Activated CD8-positive, alpha-beta memory T cell treated with anti-CD3 and anti-CD28 coated beads, Interleukin-2, amount 50 U/mL, for 1 hour (primary cell): Measurements from ENCODE around the gene OPN1MW2.
"Not testable (repeated sequence)": the region's sequence is repeated elsewhere in the genome, so short reads cannot be mapped to it uniquely, and the experiment has no call there.

ENCODE experiments used
- DNase-seq: peaks from one replicate; pipeline ENCODE4 v3.0.0-alpha.2; 2020; ENCODE audit errors: extremely low read depth

OPN1MW2 gene

DNA sequence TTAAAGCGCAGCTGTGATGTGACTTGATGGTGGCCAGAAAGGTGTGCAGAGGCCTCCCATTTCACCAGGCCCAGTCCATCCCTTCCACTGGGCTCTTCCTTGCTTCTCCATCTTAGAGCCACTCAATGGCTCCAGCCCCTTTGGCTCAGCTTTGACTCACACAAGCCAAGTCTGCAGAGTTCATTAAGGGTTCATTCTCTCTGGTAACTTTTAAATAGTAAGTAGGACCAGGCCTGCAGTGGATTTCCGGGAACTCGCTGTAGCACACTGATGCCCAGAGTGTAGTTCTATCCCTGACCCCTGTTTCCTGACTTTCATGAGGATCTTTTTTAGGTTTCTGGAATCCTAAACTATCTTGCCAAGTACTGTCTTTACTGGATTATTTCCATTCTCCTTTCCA, 49.7 kb downstream of the OPN1MW2 start:
- not testable (repeated sequence) for DNase-seq
